K562 (cell line): Measurements from ENCODE around the gene STPG4. TPM values are rescaled to one million over a fixed set of nuclear protein-coding genes. Genes with fewer than 3 reads are reported as not detected.
"Not testable (repeated sequence)": the region's sequence is repeated elsewhere in the genome, so short reads cannot be mapped to it uniquely, and the experiment has no call there.

ENCODE experiments used
- ATAC-seq: fragments of 200-7000 bp; cut with Tn5 transposase; 3 replicates; pipeline ENCODE4 v1.9.1; 2020; ENCODE audit warnings: moderate library complexity
- BruUV-seq: library from RNA; stranded (reverse); fragments of 400-500 nt; replicated peaks from 2 replicates; lab custom pipeline; 2021; lab: Mats Ljungman, UMichigan
- CTCF ChIA-PET: fragments of 300-600 bp; formaldehyde crosslinking; extraction: SDS; loops from one replicate; lab custom pipeline; 2021; ENCODE audit warnings: low intra/inter-chr PET ratio; lab: Yijun Ruan, JAX
- POLR2A ChIA-PET: fragments of 300-600, 350-650 bp; sonication (Branson Sonifier 250); formaldehyde crosslinking; extraction: SDS; loops from one replicate; lab custom pipeline; 2021; ENCODE audit warnings: antibody characterized with exemption, inconsistent platforms; lab: Yijun Ruan, JAX
- DNase-seq, 4 experiments: peaks; one replicate each; pipeline versions ENCODE4 v3.0.0 to v3.0.0-alpha.2; 2011 to 2018; ENCODE audit warnings: low spot score in 3 of 4, mixed read lengths in 3 of 4; ENCODE audit errors: extremely low read depth in 1 of 4
- FAIRE-seq: peaks from 2 replicates; lab custom pipeline; 2011; peaks lifted over from hg19 to GRCh38; lab: Jason Lieb, UNC
- H2AFZ ChIP-seq: 2 replicates; pipeline ENCODE4 v1.6.0; 2011; ENCODE audit warnings: low read depth, low read length, control low read depth, inconsistent platforms
- H3K27ac ChIP-seq: fragments of 200-600 bp; 3 replicates; pipeline ENCODE4 v1.8.0; 2011; ENCODE audit warnings: low read depth, mild to moderate bottlenecking, control low read depth, inconsistent platforms, low read length, moderate library complexity, mixed read lengths; ENCODE audit errors: extremely low read depth
- H3K27me3 ChIP-seq, 2 experiments: fragments of 300-600 bp in 1 of 2; 2 replicates in 1 of 2; 3 replicates in 1 of 2; pipeline versions ENCODE4 v1.6.0 to v1.8.0; 2011; ENCODE audit warnings: inconsistent platforms in 2 of 2, low read length in 2 of 2, mild to moderate bottlenecking in 1 of 2, mixed read lengths in 1 of 2, moderate library complexity in 1 of 2; ENCODE audit not compliant: control insufficient read depth in 2 of 2, insufficient read depth in 2 of 2
- H3K36me3 ChIP-seq: fragments of 300-600 bp; 3 replicates; pipeline ENCODE4 v1.8.0; 2011; ENCODE audit warnings: mild to moderate bottlenecking, low read length, inconsistent platforms; ENCODE audit not compliant: control insufficient read depth, insufficient read depth
- H3K4me1 ChIP-seq, 2 experiments: fragments of 200-600 bp in 1 of 2; replicated peaks in 1 of 2; 2 replicates in 1 of 2; 3 replicates in 1 of 2; pipeline versions ENCODE4 v1.5.1 to v1.8.0; 2011; ENCODE audit warnings: inconsistent platforms in 2 of 2, low read length in 2 of 2, mild to moderate bottlenecking in 1 of 2, mixed read lengths in 1 of 2, moderate library complexity in 1 of 2; ENCODE audit not compliant: control insufficient read depth in 2 of 2, insufficient read depth in 2 of 2
- H3K4me2 ChIP-seq: 2 replicates; pipeline ENCODE4 v1.6.1; 2011; ENCODE audit warnings: low read length, control low read depth, inconsistent platforms, mixed read lengths; ENCODE audit not compliant: insufficient read depth
- H3K4me3 ChIP-seq: fragments of 200-600 bp; sonication (generic), shearing (Covaris generic); 2 replicates; pipeline ENCODE4 v1.5.1; 2016; ENCODE audit warnings: control low read depth, inconsistent platforms
- H3K79me2 ChIP-seq: fragments of 200-600 bp; 3 replicates; pipeline ENCODE4 v1.8.0; 2011; ENCODE audit warnings: low read length, inconsistent platforms; ENCODE audit not compliant: control insufficient read depth, insufficient read depth
- H3K9ac ChIP-seq, 2 experiments: 2 replicates each; pipeline versions ENCODE4 v1.6.0 to v1.6.1; 2011; ENCODE audit warnings: low read depth in 2 of 2, low read length in 2 of 2, control low read depth in 1 of 2, inconsistent platforms in 1 of 2, mild to moderate bottlenecking in 1 of 2, mixed read lengths in 1 of 2; ENCODE audit not compliant: insufficient read depth in 1 of 2
- H3K9me1 ChIP-seq: one replicate; pipeline ENCODE4 v1.6.0; 2011; ENCODE audit warnings: inconsistent platforms, mild to moderate bottlenecking, low read length, moderate library complexity; ENCODE audit not compliant: control insufficient read depth, insufficient read depth
- H3K9me3 ChIP-seq: replicated peaks from 2 replicates; pipeline ENCODE4 v1.5.1; 2011; ENCODE audit warnings: low read depth, low read length, inconsistent platforms; ENCODE audit not compliant: control insufficient read depth, insufficient read depth
- H4K20me1 ChIP-seq: replicated peaks from 2 replicates; pipeline ENCODE4 v1.6.1; 2011; ENCODE audit warnings: low read length, inconsistent platforms, mixed read lengths; ENCODE audit not compliant: control insufficient read depth, insufficient read depth
- ADNP ChIP-seq: fragments of 200-800 bp; sonication (Bioruptor generic); IDR thresholded peaks from 2 replicates; pipeline ENCODE4 v1.6.1; 2016; ENCODE audit warnings: missing genetic modification characterization, missing compliant biosample characterization
- ARID1B ChIP-seq: fragments of 450-650 bp; IDR thresholded peaks from 2 replicates; pipeline ENCODE4 v1.6.1; 2016; ENCODE audit warnings: antibody characterized with exemption, mild to moderate bottlenecking, inconsistent platforms
- ATF3 ChIP-seq, 2 experiments: fragments of 450-650 bp in 1 of 2; sonication (generic) in 1 of 2; formaldehyde crosslinking in 1 of 2; IDR thresholded peaks in 1 of 2; conservative IDR thresholded peaks in 1 of 2; 2 replicates each; pipeline versions ENCODE4 v1.6.1 to v1.8.1; 2016 to 2023; ENCODE audit warnings: mild to moderate bottlenecking in 2 of 2, moderate library complexity in 2 of 2, inconsistent platforms in 1 of 2, missing genetic modification reagents in 1 of 2
- C11orf30 ChIP-seq: fragments of 450-650 bp; IDR thresholded peaks from 2 replicates; pipeline ENCODE4 v1.6.1; 2016; ENCODE audit warnings: low read depth, mild to moderate bottlenecking
- CBFA2T3 ChIP-seq: fragments of 450-650 bp; IDR thresholded peaks from 2 replicates; pipeline ENCODE4 v1.6.1; 2017
- DPF2 ChIP-seq: fragments of 450-650 bp; IDR thresholded peaks from 2 replicates; pipeline ENCODE4 v1.6.1; 2016
- FOSL1 ChIP-seq: fragments of 200-800 bp; sonication (Bioruptor generic); conservative IDR thresholded peaks from 2 replicates; pipeline ENCODE4 v1.6.1; 2016; ENCODE audit warnings: missing genetic modification characterization, missing compliant biosample characterization
- GTF3C2 ChIP-seq: IDR thresholded peaks from 3 replicates; pipeline ENCODE4 v1.6.1; 2011; ENCODE audit warnings: borderline replicate concordance, mild to moderate bottlenecking, moderate library complexity; ENCODE audit not compliant: insufficient read length; ENCODE audit errors: extremely low read depth
- JUND ChIP-seq, 2 experiments: IDR thresholded peaks; 2 replicates in 1 of 2; 3 replicates in 1 of 2; pipeline ENCODE4 v1.6.1; 2011; ENCODE audit warnings: borderline replicate concordance in 2 of 2, low read depth in 2 of 2, low read length in 2 of 2, improper control_type of control experiment in 1 of 2, missing biosample characterization in 1 of 2, missing genetic modification characterization in 1 of 2, missing genetic modification reagents in 1 of 2
- KDM1A ChIP-seq, 2 experiments: fragments of 450-650 bp; IDR thresholded peaks; 2 replicates each; pipeline ENCODE4 v1.6.1; 2016; ENCODE audit warnings: mild to moderate bottlenecking in 2 of 2
- SMARCA4 ChIP-seq: fragments of 450-650 bp; IDR thresholded peaks from 2 replicates; pipeline ENCODE4 v1.6.1; 2016
- SMARCE1 ChIP-seq: fragments of 450-650 bp; IDR thresholded peaks from 2 replicates; pipeline ENCODE4 v1.7.1; 2016; ENCODE audit warnings: mild to moderate bottlenecking
- TCF3 ChIP-seq: sonication (generic); formaldehyde crosslinking; IDR thresholded peaks from 2 replicates; pipeline ENCODE4 v1.4.0; 2020; ENCODE audit warnings: mild to moderate bottlenecking, missing genetic modification reagents
- ZEB2 ChIP-seq: fragments of 450-650 bp; IDR thresholded peaks from 2 replicates; pipeline ENCODE4 v1.6.1; 2016
- WGBS: fragments of 100-300 bp; shearing (Covaris generic); methylation state at CpG from one replicate; pipeline ENCODE4 v1.1.6; 2016; ENCODE audit warnings: low coverage, mixed read lengths; ENCODE audit not compliant: insufficient coverage; ENCODE audit errors: missing lambda C conversion rate; 5-methylcytosine and 5-hydroxymethylcytosine counted together
- in situ Hi-C: fragments of 300-500 bp; cut with MboI; formaldehyde crosslinking; loops from 4 replicates; pipeline ENCODE4 v1.15.0; 2018; ENCODE audit warnings: inconsistent platforms, mixed read lengths
- intact Hi-C: fragments of 100-400 bp; cut with micrococcal nuclease; formaldehyde crosslinking; loops from 2 replicates; pipeline ENCODE4 v1.14.2; 2022
- polyA plus RNA-seq, 8 experiments: library from polyadenylated mRNA; depleted of rRNA in 4 of 8; stranded (reverse) in 5 of 8; unstranded in 3 of 8; fragments of >200 nt; fragmentation: Nextera tagmentation in 2 of 8; fragmentation: Illumina TruSeq in 1 of 8; extraction: Ambion mirVana in 2 of 8; extraction: Trizol in 1 of 8; gene quantifications; 2 replicates each; pipeline versions ENCODE4 v1.2.1 to v1.2.3, GENCODE V29; 2011 to 2014; ENCODE audit warnings: inconsistent platforms in 1 of 8, missing spikeins in 1 of 8
- total RNA-seq, 7 experiments: library from RNA; depleted of rRNA in 6 of 7; stranded (reverse); fragments of >200 nt in 6 of 7; fragmentation: Illumina TruSeq in 2 of 7; extraction: Trizol in 2 of 7; gene quantifications; 2 replicates each; pipeline versions ENCODE4 v1.2.1 to v1.2.3, GENCODE V29; 2011 to 2021; ENCODE audit warnings: low replicate concordance in 1 of 7

The STPG4 gene
- total and polyA plus RNA-seq, 9 of the 15 experiments (the other 6 are each of a cell fraction or from before 2014, with no cell fraction given) = 0.10 to 0.68 (median 0.22) TPM; not detected in 6

- H3K79me2 ChIP-seq; intact Hi-C loops; H3K9me1 ChIP-seq; BruUV-seq; CTCF ChIA-PET; in situ Hi-C loops; H3K27me3 ChIP-seq; H3K27ac ChIP-seq; H3K36me3 ChIP-seq; H3K9me3 ChIP-seq; H3K9ac ChIP-seq; H3K4me3 ChIP-seq; H4K20me1 ChIP-seq; H2AFZ ChIP-seq; H3K4me2 ChIP-seq; TF ChIP-seq ATF3 (CRISPR knock-in tag; conservative IDR thresholded peaks at IDR 0.05): not testable (repeated sequence)
- TF ChIP-seq ATF3 (IDR thresholded peaks at IDR 0.05) (peak; percentile 80), DPF2 (peak; percentile 88), KDM1A (IDR thresholded peaks at IDR 0.05) (0 out of 4 replicates have a peak, but pooled peaks of 1 of the 2 experiments have one; percentile 25), ADNP (peak; percentile 85), GTF3C2 (peak; percentile 12), FOSL1 (tag) (peak; percentile 74), C11orf30 (peak; percentile 5; the same call in 1 of the 2 replicates), ZEB2 (peak; percentile 84), SMARCE1 (peak; percentile 80), ARID1B (peak; percentile 76), JUND (IDR thresholded peaks at IDR 0.05; ENCODE audit: borderline replicate concordance, low read depth, low read length) (peak; percentile 84), JUND (tag; IDR thresholded peaks at IDR 0.05; ENCODE audit: borderline replicate concordance, low read depth, low read length) (peak; percentile 72; the same call in 1 of the 3 replicates), TCF3 (CRISPR knock-in tag) (peak; percentile 33; the same call in 1 of the 2 replicates), SMARCA4 (peak; percentile 79), CBFA2T3 (peak; percentile 50)
- ATAC-seq (0 out of 3 replicates have a peak, but pooled peaks have one; percentile 36), FAIRE-seq (peak; percentile 40), DNase-seq (peak in 1 of 4 experiments; percentile 46)
- POLR2A ChIA-PET = interaction anchor here (0.6 to 2.0 kb wide), 4 partner anchors 11 to 70 kb away, joined by 3 to 8 read pairs (median 6); no protein-coding TSS in a partner anchor
- WGBS = 45% methylated on average over 5 of the region's 5 CpGs
- H3K4me1 ChIP-seq = peaks cover 8 to 10% of the 10 kb centered on the region in 2 experiments; a peak in 3 of 5 replicates
These were observed 30.0 kb upstream of the STPG4 start for GRCh38 chr2:47185098-47185497.
